Raji (cell line): Measurements from ENCODE around the gene GREM2.

Experiments
- POLR2A ChIP-seq: IDR thresholded peaks from 2 replicates; pipeline ENCODE4 v1.6.1; 2011; ENCODE audit warnings: low read depth, low read length, control low read depth; ENCODE audit not compliant: insufficient read depth

Gene GREM2

DNA sequence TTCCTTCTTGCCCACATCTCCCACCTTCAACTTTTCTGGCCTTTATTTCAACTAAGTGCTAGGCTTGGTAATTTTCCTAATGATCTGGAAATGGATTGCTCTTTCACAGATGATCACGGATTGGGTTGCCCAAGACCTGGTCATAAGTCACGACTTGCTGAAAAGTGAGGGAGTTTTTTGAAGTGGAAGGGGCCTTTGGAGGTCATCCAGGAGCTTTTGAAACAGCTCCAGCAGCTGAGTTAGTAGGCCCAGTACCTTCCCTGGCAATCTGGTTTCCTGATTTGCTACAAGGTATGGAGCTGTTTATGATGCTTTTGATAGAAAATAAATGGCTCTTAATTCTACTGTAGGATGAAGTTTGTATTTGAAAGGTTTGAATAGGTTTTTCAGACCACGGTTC lies 20.4 kb downstream of the GREM2 start:
- TF ChIP-seq POLR2A = no peak

DNA sequence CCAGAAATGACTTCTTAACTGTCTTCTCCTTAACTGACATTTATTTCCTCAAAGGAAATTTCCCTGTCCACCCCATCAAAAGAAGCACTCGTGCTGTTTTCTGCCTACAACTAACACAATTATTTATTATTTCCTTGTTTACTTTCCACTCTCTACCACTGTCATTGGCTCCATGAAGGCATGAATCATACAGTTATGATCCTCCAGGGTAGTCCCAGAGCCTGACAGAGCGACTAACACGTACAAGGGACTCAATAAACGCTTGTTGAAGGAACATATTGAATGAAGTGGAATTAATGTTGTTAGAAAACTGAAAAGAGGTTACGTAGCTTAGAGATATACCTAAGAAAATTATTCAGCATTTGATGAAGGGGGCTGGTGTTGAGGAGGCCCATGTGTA lies 20.9 kb downstream of the GREM2 start:
- no peak for TF ChIP-seq POLR2A

DNA sequence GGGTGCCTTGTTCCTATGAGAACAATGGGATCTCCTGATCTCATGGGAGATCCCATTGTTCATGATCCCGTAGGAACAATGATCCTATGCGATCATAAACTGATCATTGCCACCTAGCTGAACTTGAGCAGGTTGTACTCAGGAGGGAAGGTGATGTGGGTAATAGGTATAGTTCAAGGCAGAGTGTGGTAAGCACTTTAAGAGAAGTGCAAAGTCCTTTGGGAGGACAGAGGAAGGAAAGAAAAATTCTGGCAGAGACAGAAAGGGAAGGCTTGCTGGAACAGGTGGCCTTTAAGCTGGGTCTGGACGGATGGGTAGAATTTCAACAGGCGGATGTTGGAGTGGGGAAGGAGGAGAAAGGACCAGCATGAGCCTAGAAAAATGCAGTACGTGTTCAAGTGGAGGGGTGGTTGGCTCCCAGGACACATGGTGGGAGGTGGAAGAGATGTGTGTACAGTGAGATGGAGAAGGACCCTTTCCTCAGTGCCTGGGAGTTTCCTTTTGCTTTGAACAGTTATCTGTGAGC lies 22.3 kb downstream of the GREM2 start:
- no peak for TF ChIP-seq POLR2A

DNA sequence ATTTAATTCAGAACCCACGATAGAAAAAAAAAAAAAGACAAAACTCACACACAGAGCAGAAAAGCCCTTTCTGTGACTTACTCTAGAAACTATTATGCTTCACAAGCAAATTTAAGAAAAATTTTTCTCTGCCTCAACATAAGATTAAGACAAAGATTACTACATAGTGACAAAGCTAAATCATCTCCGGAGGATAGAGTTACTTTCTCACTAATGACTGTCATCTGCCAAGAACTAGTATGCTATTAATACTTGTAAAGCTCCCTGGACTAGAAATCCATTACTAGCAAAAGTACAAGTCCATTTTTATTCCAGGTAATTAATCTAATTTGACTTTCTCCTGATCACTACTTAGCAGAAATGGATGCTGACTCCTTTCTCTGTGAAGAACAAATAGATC lies 25.9 kb downstream of the GREM2 start:
- TF ChIP-seq POLR2A = no peak

DNA sequence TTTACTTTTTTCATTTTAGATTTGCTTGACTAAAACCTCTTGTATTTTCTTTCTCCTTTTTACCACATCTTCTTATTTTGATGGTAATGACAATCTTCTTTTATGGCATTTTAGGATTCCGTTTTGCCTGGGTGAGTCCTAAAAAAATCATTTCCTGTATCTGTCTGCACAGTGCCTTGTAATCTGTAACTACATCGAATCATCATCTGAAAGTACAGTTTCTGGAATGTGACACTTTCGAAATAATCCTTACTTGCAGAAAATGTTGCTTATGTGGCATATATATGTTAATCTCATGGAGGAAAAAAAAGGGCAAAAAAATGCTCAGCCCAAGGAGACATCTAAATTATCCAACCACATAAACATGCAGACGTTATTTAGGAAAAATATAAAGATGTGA lies 29.0 kb downstream of the GREM2 start:
- TF ChIP-seq POLR2A = no peak

DNA sequence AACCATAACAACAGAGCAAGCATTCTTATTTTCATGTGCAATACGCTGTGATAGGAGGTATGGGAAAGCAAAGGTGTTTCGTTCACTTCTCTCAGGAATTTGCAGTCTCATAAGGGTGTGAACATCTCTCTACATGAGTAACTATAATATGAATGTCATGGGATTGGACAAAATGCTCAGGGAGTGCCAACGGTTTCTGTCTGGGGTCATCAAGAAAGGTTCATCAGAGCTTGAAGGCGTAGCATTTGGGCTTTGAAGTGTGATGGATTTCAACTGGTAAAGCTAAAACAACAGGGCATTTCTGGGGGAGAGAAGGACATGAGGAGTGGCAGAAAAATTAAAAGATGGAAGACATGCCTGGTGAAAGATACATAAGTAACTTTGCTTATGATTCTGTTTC lies 32.4 kb downstream of the GREM2 start:
- no peak for TF ChIP-seq POLR2A

DNA sequence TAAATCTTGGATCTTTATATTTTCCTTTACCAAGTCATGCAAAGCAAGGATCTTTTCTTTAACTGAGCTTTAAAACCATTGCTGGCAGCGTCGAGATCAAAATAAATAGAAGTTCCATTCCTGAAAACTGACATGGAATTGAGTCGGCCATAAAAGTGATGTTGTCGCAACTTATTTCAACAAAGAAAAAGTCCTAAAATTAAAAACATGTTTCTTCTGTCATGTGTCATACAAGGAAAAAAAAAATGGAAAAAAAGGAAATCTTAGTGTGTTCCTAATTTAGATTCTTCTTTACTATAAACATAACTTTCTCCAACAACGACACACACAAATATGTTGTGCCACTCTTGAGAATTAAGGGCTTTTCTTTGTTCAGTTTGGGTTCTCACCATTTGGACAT lies 34.9 kb downstream of the GREM2 start:
- TF ChIP-seq POLR2A = no peak

DNA sequence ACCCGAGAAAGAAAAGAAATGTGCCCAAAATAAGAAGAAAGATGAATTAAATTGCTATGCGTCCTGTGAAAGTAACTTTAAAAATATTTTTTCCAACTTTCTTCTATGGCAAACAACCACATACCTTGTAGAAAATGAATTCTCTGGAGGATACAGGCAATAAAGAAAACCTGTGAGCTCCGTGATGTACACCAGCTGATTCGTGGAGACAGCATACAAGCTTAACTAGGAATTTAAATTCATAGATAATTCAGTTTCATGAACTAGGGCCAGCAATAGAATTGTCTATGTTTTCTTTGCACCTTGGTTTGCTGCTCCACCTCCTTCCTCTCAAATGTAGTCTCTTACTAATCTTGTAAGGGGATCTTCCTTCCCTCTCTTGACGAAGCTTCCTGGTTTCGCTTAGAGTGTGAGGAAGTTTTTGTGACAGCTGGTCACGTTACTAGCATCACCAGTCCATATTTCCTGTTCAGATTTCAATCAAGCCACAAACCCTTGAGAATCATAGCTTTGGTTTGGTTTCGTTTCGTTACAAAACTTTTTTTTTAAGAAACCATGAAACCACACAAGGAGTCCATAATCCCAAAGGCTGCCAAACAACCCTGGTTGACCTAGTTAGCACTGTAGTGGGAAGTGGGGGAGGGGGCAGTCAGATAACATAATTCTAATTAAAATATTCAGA lies 35.8 kb downstream of the GREM2 start:
- TF ChIP-seq POLR2A = no peak

DNA sequence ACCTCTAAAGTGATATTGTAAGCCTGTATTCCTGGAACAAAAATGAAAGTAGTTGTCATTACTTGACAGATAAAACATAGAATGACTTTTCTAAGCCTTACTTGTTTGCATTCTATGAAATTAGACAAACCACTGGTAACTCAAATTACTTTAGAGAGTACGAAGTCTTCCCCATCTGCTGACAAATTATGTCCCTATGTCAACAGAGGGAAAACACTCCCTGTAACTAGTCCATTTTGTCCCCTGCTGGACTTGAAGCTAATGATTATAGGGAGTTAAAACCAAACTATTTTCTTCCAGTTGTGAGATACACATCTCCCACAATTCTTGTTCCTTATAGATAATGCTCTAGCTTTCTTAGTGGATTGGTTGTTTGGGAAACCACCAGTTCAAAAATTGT lies 39.6 kb downstream of the GREM2 start:
- TF ChIP-seq POLR2A = no peak

DNA sequence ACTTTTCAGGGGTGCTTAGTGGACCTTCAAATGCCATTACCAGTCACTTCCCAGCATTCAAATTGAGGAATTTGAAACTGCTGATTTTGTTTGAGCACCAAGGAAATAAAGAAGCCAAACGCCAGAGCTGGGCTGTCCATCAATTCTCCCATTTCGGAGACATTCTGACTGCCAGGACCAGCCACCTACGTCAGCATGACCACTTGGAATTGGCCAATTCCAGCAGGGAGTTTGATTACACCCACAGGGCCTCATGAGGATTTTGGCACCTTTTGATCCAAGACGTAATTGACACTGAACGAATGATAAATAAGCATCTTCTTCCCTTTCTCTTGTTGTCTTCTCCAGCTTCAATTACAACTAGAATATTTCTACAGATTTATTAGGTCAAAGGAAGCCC lies 40.2 kb downstream of the GREM2 start:
- no peak for TF ChIP-seq POLR2A

DNA sequence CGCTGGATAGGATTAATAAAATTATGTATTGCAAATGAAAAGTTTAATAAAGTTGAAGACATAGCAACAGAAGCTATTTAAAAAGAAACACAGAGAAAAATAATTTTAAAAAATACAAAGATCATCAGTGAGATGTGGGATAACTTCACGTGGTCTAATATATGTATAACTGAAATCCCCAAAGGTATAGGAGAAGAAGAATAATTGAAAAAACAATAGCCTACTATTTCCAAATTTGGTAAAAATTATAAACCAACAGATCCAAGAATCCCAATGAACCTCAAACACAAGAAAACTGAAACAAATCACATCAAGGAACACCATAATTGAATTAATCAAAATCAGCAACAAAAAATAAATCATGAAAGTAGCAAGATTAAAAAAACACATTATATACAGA lies 44.9 kb downstream of the GREM2 start:
- no peak for TF ChIP-seq POLR2A

DNA sequence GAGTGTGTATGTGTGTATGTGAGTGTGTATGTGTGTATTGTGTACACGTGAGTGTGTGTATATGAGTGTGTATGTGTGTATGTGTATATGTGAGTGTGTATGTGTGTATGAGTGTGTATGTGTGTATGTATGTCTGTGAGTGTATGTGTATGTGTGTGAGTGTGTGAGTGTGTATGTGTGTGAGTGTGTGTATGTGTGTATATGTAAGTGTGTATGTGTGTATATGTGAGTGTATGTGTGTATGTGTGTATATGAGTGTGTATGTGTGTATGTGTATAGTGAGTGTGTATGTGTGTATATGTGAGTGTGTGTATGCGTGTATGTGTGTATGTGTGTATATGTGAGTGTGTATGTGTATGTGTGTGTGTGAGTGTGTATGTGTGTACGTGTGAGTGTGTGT lies 49.2 kb downstream of the GREM2 start:
- TF ChIP-seq POLR2A = no peak

DNA sequence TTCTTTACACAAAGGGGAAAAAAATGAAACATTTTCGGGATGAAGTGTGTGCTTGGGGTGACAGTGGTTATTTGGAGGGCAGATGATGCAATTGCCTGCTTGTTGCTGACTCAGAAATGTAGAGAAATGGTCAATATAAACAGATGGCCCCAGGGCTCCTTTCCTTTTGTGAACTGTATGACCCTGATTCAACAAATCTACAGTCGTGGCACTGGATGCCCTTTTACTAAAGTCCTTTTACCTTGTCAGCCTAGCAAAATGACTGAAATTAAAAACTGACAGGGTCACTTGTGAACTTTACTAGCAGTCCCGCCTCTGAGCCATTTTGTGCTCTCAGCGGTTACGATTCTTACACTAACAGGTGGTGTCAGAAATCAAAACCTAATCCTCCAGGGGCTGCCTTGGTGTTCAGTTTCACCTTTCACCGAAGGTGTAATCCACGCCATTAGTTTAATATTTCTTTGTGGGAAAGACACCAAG lies 49.8 kb downstream of the GREM2 start:
- no peak for TF ChIP-seq POLR2A

DNA sequence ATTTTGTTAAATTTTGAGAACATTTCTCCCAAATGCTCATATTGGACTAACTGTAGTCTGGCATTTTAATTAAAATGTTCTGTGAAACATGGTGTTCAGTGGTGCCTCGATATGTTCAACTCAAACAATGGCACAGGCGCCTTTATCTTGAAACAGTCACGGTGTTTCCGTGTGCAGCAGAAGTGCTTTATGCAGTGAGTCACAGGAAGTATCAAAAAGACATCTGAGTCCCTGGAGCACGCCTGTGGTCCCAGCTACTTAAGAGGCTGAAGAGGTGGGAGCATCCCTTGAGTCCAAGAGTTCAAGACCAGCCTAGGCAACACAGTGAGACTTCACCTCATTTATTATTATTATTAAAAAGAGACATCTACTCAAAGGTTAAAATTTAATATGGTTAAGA lies 52.2 kb downstream of the GREM2 start:
- TF ChIP-seq POLR2A = no peak

DNA sequence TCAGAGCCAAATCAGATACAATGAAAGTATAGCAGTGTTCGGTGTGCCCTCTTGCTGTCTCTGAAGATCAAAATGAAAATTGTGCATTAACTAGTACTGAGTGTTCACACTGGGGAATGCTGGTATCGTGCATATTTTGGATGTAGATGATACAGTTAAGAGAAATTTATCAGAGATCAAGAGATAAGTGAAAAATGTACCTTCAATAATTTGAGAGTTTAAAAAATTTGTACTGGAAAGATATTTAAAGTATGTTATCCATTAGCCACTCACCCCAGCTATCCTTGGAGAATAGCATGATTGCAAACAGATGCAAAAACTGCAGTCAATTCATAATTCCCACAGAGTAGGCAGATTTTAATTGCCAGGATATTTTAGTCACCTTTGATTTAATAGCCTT lies 56.4 kb downstream of the GREM2 start:
- TF ChIP-seq POLR2A = no peak

DNA sequence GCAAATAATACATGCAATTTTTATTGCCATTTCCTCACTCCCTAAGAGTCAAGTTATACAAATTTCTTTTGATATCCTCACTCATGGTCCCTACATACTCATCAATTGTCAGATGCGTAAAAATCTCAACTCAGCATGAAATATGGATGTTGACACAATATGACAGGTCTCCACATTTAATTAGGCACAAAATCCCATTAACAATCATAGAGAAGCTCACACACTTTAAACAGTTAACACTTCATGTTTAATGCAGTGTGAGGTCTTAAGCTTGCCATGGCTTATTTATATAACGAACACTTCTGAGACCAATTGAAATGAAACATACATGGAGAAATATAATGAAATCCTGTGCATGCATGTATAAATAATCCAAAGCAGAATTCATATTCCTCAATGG lies 58.6 kb downstream of the GREM2 start:
- no peak for TF ChIP-seq POLR2A
